Bronchial epithelial cell (primary cell): ENCODE measurements around the gene KIF3C. TPM values are rescaled to one million over a fixed set of nuclear protein-coding genes. Genes with fewer than 3 reads are reported as not detected.

Experiments
- DNase-seq: peaks from one replicate; pipeline ENCODE4 v3.0.0-alpha.2; 2010; ENCODE audit warnings: low read depth
- FAIRE-seq: peaks from 2 replicates; lab custom pipeline; 2011; peaks lifted over from hg19 to GRCh38; lab: Jason Lieb, UNC
- H3K27me3 ChIP-seq: 2 replicates; pipeline ENCODE4 v1.5.1; 2011; ENCODE audit warnings: low read length; ENCODE audit not compliant: control insufficient read depth, insufficient read depth
- H3K36me3 ChIP-seq: 2 replicates; pipeline ENCODE4 v1.5.1; 2011; ENCODE audit warnings: low read length; ENCODE audit not compliant: control insufficient read depth, insufficient read depth
- H3K4me3 ChIP-seq: 2 replicates; pipeline ENCODE4 v1.5.1; 2011; ENCODE audit warnings: mild to moderate bottlenecking, low read depth, low read length, control low read depth
- total RNA-seq: library from RNA; depleted of rRNA; stranded (reverse); fragments of >200 nt; gene quantifications from 2 replicates; pipeline ENCODE4 v1.2.1, GENCODE V29; 2014
- TF ChIP-seq, protein P1 (sequence below): IDR thresholded peaks from 2 replicates; pipeline ENCODE4 v1.5.1; 2011; ENCODE audit warnings: mild to moderate bottlenecking, moderate library complexity, low read length, control low read depth, inconsistent platforms; ENCODE audit not compliant: insufficient read depth, severe bottlenecking

The KIF3C gene
- total RNA-seq, 1 donor from 2014 or later, result 1.6 TPM

DNA sequence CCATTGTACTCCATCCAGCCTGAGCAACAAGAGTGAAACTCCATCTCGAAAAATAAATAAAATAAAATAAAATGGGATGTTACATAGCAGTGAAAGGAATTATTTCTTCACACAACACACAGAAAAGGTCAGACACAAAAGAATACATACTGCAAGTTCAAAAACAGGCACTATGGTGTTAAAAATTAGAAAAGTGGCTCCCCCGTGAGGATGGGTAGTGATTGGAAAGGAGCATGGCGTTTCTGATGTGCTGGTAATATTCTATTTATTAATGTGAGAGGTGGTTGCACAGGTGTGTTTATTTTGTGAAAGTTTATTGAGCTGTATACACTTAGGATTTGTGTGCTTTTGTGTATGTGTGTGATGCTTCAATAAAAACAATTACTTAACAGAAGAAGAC lies 28.6 kb upstream of the KIF3C start:
- Histone ChIP-seq H3K36me3 (no peaks in the 10 kb centered on the region), H3K27me3 (no peaks in the 10 kb centered on the region), H3K4me3 (no peak overlapping the region)
- TF ChIP-seq, protein P1, sequence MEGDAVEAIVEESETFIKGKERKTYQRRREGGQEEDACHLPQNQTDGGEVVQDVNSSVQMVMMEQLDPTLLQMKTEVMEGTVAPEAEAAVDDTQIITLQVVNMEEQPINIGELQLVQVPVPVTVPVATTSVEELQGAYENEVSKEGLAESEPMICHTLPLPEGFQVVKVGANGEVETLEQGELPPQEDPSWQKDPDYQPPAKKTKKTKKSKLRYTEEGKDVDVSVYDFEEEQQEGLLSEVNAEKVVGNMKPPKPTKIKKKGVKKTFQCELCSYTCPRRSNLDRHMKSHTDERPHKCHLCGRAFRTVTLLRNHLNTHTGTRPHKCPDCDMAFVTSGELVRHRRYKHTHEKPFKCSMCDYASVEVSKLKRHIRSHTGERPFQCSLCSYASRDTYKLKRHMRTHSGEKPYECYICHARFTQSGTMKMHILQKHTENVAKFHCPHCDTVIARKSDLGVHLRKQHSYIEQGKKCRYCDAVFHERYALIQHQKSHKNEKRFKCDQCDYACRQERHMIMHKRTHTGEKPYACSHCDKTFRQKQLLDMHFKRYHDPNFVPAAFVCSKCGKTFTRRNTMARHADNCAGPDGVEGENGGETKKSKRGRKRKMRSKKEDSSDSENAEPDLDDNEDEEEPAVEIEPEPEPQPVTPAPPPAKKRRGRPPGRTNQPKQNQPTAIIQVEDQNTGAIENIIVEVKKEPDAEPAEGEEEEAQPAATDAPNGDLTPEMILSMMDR, result no peak
- DNase-seq, result no peak
- no peak for FAIRE-seq

GRCh38 chr2:26009567-26009963 lies 27.3 kb upstream of the KIF3C start:
- Histone ChIP-seq H3K27me3 (no peaks in the 10 kb centered on the region), H3K36me3 (no peaks in the 10 kb centered on the region), H3K4me3 (no peak overlapping the region)
- FAIRE-seq (no peak), DNase-seq (no peak)
- TF ChIP-seq, protein P1, result no peak

GRCh38 chr2:26008851-26009566 lies 26.7 kb upstream of the KIF3C start:
- peak; percentile 100 for DNase-seq
- H3K36me3 ChIP-seq, result no peaks in the 10 kb centered on the region
- TF ChIP-seq, protein P1, result no peak
- no peak overlapping the region for H3K4me3 ChIP-seq
- no peaks in the 10 kb centered on the region for H3K27me3 ChIP-seq
- peak; percentile 96 for FAIRE-seq

DNA sequence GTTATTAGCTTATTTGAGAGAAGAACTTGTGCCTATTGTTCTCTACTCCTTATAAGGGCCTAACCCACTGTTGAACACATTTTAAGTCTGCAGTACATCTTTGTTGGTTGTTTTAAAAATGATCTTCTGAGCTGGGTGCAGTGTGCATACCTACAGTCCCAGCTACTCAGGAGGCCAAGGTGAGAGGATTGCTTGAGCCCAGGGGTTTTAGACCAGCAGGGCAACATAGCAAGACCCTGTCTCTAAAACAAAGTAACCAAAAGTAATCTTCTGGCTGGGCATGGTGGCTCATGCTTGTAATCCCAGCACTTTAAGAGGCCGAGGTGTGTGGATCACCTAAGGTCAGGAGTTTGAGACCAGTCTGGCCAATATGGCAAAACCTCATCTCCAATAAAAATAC lies 25.8 kb upstream of the KIF3C start:
- DNase-seq (no peak), FAIRE-seq (no peak)
- Histone ChIP-seq H3K36me3 (no peaks in the 10 kb centered on the region), H3K4me3 (no peak overlapping the region), H3K27me3 (no peaks in the 10 kb centered on the region)
- TF ChIP-seq, protein P1, result no peak

- Histone ChIP-seq H3K36me3 (no peaks in the 10 kb centered on the region), H3K4me3 (no peak overlapping the region), H3K27me3 (no peaks in the 10 kb centered on the region)
- DNase-seq (peak; percentile 44), FAIRE-seq (no peak)
- TF ChIP-seq, protein P1, result no peak
Observed at GRCh38 chr2:26002632-26003310, 20.5 kb upstream of the KIF3C start.
